Measurements from ENCODE around the gene GIT1.
"Not testable (repeated sequence)": the region's sequence is repeated elsewhere in the genome, so short reads cannot be mapped to it uniquely, and the experiment has no call there.

Gene GIT1

DNA sequence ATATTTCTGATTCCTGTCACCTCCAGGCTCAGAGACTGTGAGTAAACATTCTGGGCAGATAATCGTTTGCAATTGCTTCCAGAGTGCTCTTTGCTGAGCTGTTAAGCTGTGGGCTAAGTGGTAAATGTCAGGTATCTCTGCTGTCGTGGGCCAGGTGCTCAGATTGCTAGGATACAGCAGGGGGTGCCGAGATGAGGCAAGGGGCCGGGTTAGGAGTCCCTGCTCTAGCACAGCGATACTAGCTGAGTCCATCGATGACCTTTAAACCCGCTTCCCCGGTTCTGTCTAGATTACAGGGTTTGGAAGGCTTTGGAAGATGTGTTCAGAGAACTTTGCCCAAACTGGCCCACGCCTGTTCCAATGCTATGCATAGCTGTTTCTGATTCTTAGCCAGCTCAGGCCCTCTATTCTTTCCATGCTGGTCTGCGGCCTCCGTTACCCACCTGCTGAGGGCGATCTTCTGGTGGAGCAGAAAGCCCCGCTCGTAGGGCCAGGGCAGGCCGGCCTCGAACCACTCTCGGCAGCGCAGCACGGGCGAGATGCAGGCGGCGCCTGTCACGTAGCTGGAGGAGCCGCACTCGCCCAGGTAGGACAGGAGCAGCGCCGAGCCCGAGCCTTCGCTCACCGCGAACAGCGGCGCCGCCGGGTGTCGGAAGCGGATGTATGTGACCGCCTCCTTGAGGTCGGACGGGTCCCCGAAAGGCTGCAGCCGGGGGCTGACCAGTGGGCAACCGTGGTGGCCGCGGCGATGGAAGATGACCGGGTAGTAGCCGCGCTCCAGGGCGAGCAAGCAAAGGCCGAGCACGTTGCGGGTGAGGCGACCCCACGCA is 23.6 kb downstream of the GIT1 start:
- peak; percentile 51 to 59 for DNase-seq

- no peak for DNase-seq
Measured at GRCh38 chr17:29563816-29564215, 25.6 kb downstream of the GIT1 start.

DNA sequence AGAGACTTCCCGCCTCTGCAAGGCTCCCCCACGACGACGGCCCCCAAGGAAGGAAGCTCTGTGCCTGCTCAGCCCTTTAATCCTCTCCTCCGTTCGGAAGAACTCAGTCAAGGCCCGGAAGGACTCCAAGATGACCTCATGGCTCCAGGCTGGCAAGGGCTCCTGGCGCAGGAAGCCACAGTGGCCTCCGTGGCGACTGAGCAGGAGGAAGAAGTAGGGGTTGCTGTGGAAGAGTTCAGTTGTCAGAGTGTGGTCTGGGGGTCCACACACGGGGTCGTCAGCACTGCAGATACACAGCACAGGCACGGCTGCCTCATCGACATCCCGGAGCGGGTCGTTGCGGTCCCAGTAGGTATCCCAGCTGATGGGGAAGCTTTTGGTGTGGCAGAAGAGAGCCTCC is 26.8 kb downstream of the GIT1 start:
- no peak for DNase-seq

GRCh38 chr17:29561554-29562517 is 27.6 kb downstream of the GIT1 start:
- no peak for DNase-seq

- DNase-seq: no peak
Measured at GRCh38 chr17:29560316-29560715, 29.1 kb downstream of the GIT1 start.

GRCh38 chr17:29559640-29560039 is 29.8 kb downstream of the GIT1 start:
- no peak for DNase-seq

DNA sequence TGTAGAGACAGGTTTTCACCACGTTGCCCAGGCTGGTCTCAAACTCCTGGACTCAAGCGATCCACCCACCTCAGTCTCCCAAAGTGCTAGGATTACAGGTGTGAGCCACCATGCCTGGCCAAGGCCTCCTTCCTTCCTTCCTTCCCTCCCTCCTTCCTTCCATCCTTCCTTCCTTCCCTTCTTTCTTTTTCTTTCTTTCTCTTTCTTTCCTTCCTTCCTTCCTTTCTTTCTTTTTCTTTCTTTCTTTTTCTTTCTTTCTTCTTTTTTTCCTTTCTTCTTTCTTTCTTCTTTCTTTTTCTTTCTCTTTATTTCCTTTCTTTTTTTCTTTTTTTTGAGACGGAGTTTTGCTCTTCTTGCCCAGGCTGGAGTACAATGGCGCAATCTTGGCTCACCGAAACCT is 31.3 kb downstream of the GIT1 start:
- DNase-seq: not testable (repeated sequence)

DNA sequence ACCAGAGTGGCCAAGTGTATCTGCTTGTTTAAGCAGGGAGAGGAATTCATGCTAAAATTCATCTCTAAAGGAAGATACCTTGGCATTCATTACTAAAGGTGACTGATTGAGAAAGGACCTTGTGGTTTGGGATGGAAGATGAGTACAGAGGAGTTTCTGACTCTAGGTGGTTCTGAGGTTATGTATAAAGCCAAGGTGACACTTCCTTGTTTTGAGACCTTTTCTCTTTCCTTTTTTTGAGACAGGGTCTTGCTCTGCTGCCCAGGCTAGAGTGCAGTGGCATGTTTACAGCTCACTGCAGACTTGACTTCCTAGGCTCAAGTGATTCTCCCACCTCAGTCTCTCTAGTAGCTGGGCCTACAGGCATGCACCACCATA is 31.7 kb downstream of the GIT1 start:
- no peak for DNase-seq

GRCh38 chr17:29557085-29557738 is 32.2 kb downstream of the GIT1 start:
- DNase-seq: no peak

DNA sequence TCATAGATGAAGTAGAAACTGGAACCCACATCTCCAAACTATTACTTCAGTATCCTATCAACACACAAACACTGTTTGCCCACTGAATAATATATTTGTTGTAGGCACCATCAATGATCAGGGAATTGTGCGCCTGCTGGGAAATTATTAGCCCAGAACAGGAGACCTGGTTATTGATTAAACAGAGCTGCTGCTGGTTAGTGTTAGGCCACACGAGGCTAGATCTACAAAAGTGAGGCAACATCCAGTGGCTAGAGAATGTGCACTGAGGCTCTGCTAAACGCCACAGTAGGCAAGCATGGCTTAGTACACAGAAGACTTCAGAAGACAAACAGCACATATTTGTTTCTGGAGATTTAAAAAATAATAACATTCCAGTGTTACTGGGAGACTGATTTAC is 33.6 kb downstream of the GIT1 start:
- no peak for DNase-seq

- DNase-seq: no peak
Measured at GRCh38 chr17:29549177-29549923, 40.1 kb downstream of the GIT1 start.

DNA sequence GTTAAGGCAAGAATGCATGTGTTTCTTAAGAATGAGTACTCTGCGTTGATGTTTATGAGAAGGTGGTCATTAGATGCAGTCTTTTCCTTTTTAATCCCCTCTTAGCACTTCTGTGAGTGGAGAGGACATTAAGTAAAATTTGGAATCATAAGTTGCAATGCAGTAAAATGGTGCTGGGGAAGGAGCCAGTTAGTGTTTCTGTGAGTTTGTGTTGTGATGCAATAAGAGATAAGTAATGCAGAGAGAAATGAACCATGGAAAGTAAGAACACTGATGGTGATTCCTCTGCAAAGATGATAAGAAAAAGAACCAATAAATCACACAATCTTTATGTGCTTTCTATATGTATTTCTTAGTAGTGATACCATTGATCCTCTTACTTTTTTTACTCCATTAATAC is 42.6 kb downstream of the GIT1 start:
- no peak for DNase-seq

DNA sequence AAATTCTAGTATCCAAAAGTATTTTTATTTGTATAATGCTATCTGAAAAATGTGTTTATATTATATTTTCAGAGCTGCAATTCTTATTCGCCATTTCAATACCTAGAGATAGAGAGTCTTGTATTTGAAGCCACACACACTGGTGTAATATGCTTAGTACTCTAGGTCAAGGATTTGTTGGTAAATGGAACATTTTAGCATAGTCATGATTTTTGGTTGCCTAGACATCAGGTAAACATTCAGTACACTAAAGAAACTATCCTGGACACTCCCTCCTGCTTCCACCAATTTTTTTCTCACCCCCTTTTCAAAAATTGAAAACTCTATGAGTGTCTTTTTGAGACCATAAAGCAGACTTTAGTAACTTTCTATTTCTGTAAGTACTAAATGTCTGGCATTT is 43.4 kb downstream of the GIT1 start:
- DNase-seq: no peak

- no peak for DNase-seq
Measured at GRCh38 chr17:29544066-29544465, 45.4 kb downstream of the GIT1 start.

DNA sequence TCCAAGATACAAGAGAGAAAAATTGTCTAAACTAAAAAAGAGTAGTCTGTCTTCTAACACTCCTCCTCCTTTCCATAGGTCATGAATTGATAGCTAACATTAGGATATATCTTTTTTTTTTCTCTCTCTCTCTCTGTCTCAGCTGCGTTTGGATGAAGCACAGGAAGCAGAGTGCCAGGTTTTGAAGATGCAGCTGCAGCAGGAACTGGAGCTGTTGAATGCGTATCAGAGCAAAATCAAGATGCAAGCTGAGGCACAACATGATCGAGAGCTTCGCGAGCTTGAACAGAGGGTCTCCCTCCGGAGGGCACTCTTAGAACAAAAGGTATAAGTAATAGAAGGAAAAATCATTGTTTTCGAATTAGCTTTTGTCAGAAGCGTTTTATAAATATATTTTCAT is 55.5 kb downstream of the GIT1 start:
- DNase-seq: no peak

DNA sequence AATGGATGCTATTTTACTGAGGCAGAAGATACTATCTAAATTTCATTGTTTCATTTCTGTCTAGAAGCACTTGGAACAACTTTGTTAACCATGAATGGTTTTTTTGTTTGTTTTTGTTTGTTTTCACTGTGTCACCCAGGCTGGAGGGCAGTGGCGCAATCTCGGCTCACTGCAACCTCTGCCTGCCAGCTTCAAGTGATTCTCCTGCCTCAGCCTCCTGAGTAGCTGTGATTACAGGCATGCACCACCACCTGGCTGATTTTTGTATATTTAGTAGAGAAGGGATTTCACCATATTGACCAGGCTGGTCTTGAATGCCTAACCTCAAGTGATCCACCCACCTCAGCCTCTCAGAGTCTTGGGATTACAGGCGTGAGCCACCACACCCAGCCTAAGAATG is 63.1 kb downstream of the GIT1 start:
- no peak for DNase-seq

- no peak for DNase-seq
Measured at GRCh38 chr17:29524692-29525091, 64.8 kb downstream of the GIT1 start.

All from NCI-H187 (cell line).